Fibroblast of lung (primary cell): ENCODE data around the gene LGI2.

ENCODE experiments used
- EZH2 ChIP-seq: IDR thresholded peaks from 2 replicates; pipeline ENCODE4 v1.5.1; 2012; ENCODE audit warnings: low read length, control low read depth, mild to moderate bottlenecking; ENCODE audit errors: missing control alignments
- TF ChIP-seq, protein P1 (sequence below), 2 donors: IDR thresholded peaks in 1 of 2; conservative IDR thresholded peaks in 1 of 2; 1 replicate in 1 of 2; 2 replicates in 1 of 2; pipeline ENCODE4 v1.5.1; 2011 to 2012; ENCODE audit warnings: low read length in 2 of 2, control low read depth in 1 of 2, inconsistent platforms in 1 of 2, low read depth in 1 of 2, mild to moderate bottlenecking in 1 of 2

DNA sequence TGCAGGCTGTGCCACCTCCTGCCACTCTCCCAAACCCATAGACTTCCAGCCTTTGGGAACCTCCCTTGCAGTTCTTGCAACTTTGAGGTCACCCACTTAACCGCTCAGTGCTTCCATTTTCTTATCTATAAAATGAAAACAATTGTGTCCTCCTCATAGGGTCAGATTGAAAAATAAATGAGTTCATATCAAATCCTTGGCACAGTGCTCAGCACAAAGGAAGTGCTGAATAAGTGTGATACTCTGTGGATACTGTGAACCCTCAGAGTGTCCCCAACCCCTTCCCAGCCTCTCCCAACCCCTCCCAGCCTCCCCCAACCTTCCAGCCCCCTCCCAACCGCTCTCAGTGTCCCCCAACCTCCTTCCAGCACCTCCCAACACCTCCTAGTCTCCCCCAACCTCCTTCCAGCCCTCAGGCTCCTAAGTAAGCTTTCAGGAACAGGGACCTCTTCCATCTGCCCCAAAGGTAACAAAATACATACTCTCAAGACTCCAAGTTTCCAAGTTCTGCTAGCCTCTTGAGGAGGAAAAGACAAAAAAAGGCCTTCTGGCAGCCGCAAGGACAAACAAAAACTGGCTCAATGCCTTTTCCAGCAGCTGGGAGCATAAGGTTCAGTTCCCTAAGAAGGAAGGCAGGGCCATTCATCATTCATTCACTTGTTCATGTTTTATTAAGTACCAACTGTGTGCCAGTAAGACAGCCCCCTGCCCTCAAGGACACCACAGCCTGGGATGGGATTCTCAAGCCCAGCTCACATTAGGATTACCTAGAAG, 46.1 kb upstream of the LGI2 start:
- TF ChIP-seq EZH2: no peak
- TF ChIP-seq, protein P1, sequence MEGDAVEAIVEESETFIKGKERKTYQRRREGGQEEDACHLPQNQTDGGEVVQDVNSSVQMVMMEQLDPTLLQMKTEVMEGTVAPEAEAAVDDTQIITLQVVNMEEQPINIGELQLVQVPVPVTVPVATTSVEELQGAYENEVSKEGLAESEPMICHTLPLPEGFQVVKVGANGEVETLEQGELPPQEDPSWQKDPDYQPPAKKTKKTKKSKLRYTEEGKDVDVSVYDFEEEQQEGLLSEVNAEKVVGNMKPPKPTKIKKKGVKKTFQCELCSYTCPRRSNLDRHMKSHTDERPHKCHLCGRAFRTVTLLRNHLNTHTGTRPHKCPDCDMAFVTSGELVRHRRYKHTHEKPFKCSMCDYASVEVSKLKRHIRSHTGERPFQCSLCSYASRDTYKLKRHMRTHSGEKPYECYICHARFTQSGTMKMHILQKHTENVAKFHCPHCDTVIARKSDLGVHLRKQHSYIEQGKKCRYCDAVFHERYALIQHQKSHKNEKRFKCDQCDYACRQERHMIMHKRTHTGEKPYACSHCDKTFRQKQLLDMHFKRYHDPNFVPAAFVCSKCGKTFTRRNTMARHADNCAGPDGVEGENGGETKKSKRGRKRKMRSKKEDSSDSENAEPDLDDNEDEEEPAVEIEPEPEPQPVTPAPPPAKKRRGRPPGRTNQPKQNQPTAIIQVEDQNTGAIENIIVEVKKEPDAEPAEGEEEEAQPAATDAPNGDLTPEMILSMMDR (conservative IDR thresholded peaks at IDR 0.05 in 1 of 2, IDR thresholded peaks at IDR 0.05 in 1 of 2; ENCODE audit: low read depth in 1 of 2, low read length in 2 of 2): no peak
